ENCODE measurements around the gene SSX4B. TPM values are rescaled to one million over a fixed set of nuclear protein-coding genes. Genes with fewer than 3 reads are reported as not detected.
"Not testable (repeated sequence)": the region's sequence is repeated elsewhere in the genome, so short reads cannot be mapped to it uniquely, and the experiment has no call there.

Gene SSX4B
- total and polyA plus RNA-seq, 10 of the 15 experiments (the other 5 are each of a cell fraction or from before 2014, with no cell fraction given), result not detected

GRCh38 chrX:48430166-48430565 lies 18.4 kb upstream of the SSX4B start:
- H3K4me1 ChIP-seq (ENCODE audit: control insufficient read depth, insufficient read depth, low read length); DNase-seq (ENCODE audit: low read depth, low spot score); BruUV-seq (replicated peaks); H3K27ac ChIP-seq (ENCODE audit: control insufficient read depth, insufficient read depth); intact Hi-C loops (cut with micrococcal nuclease; ENCODE audit: unreplicated experiment); H3K36me3 ChIP-seq (ENCODE audit: control insufficient read depth in 2 of 2, insufficient read depth in 2 of 2, low read length in 1 of 2); H2AFZ ChIP-seq (ENCODE audit: control insufficient read depth, low read depth, low read length); ATAC-seq; H3K4me3 ChIP-seq; RAD21 ChIA-PET (ENCODE audit: unreplicated experiment); H3K9ac ChIP-seq (ENCODE audit: control insufficient read depth, insufficient read depth, low read length); SMC1A ChIA-PET (ENCODE audit: uncharacterized antibody, unreplicated experiment); H3K27me3 ChIP-seq (replicated peaks in 1 of 2; ENCODE audit: control insufficient read depth in 2 of 2, insufficient read depth in 2 of 2, low read length in 1 of 2); FAIRE-seq; CTCF ChIA-PET; H3K9me3 ChIP-seq (replicated peaks; ENCODE audit: control insufficient read depth, insufficient read depth, low read length); H3K79me2 ChIP-seq (ENCODE audit: control insufficient read depth, insufficient read depth, low read length); POLR2A ChIA-PET; H3K4me2 ChIP-seq (ENCODE audit: control insufficient read depth, insufficient read depth); H4K20me1 ChIP-seq (ENCODE audit: control insufficient read depth, insufficient read depth): not testable (repeated sequence)
- in situ Hi-C loops (cut with MboI), result loop anchor here (25.0 kb wide), 1 partner anchor 118 kb away; no protein-coding TSS in a partner anchor
- WGBS (ENCODE audit: insufficient coverage, insufficient replicate concordance, low lambda C conversion rate, missing lambda C conversion rate), result 27% methylated on average over 4 of the region's 4 CpGs

GRCh38 chrX:48429606-48430005 lies 17.8 kb upstream of the SSX4B start:
- DNase-seq (ENCODE audit: low read depth, low spot score); SMC1A ChIA-PET (ENCODE audit: uncharacterized antibody, unreplicated experiment); H3K9me3 ChIP-seq (replicated peaks; ENCODE audit: control insufficient read depth, insufficient read depth, low read length); H3K9ac ChIP-seq (ENCODE audit: control insufficient read depth, insufficient read depth, low read length); BruUV-seq (replicated peaks); POLR2A ChIA-PET; H3K79me2 ChIP-seq (ENCODE audit: control insufficient read depth, insufficient read depth, low read length); H3K27me3 ChIP-seq (replicated peaks in 1 of 2; ENCODE audit: control insufficient read depth in 2 of 2, insufficient read depth in 2 of 2, low read length in 1 of 2); H4K20me1 ChIP-seq (ENCODE audit: control insufficient read depth, insufficient read depth); H3K27ac ChIP-seq (ENCODE audit: control insufficient read depth, insufficient read depth); H3K36me3 ChIP-seq (ENCODE audit: control insufficient read depth in 2 of 2, insufficient read depth in 2 of 2, low read length in 1 of 2); FAIRE-seq; ATAC-seq; CTCF ChIA-PET; H3K4me1 ChIP-seq (ENCODE audit: control insufficient read depth, insufficient read depth, low read length); H3K4me2 ChIP-seq (ENCODE audit: control insufficient read depth, insufficient read depth); RAD21 ChIA-PET (ENCODE audit: unreplicated experiment); intact Hi-C loops (cut with micrococcal nuclease; ENCODE audit: unreplicated experiment); H3K4me3 ChIP-seq; H2AFZ ChIP-seq (ENCODE audit: control insufficient read depth, low read depth, low read length): not testable (repeated sequence)
- 27% methylated on average over 5 of the region's 5 CpGs for WGBS (ENCODE audit: insufficient coverage, insufficient replicate concordance, low lambda C conversion rate, missing lambda C conversion rate)
- in situ Hi-C loops (cut with MboI), result loop anchor here (25.0 kb wide), 1 partner anchor 117 kb away; no protein-coding TSS in a partner anchor

GRCh38 chrX:48427027-48427716 lies 15.4 kb upstream of the SSX4B start:
- H3K9me3 ChIP-seq (replicated peaks; ENCODE audit: control insufficient read depth, insufficient read depth, low read length); H3K79me2 ChIP-seq (ENCODE audit: control insufficient read depth, insufficient read depth, low read length); H3K27ac ChIP-seq (ENCODE audit: control insufficient read depth, insufficient read depth); H3K4me1 ChIP-seq (ENCODE audit: control insufficient read depth, insufficient read depth, low read length); H4K20me1 ChIP-seq (ENCODE audit: control insufficient read depth, insufficient read depth); H3K4me2 ChIP-seq (ENCODE audit: control insufficient read depth, insufficient read depth); BruUV-seq (replicated peaks); intact Hi-C loops (cut with micrococcal nuclease; ENCODE audit: unreplicated experiment); RAD21 ChIA-PET (ENCODE audit: unreplicated experiment); DNase-seq (ENCODE audit: low read depth, low spot score); H2AFZ ChIP-seq (ENCODE audit: control insufficient read depth, low read depth, low read length); FAIRE-seq; H3K36me3 ChIP-seq (ENCODE audit: control insufficient read depth in 2 of 2, insufficient read depth in 2 of 2, low read length in 1 of 2); POLR2A ChIA-PET; CTCF ChIA-PET; H3K9ac ChIP-seq (ENCODE audit: control insufficient read depth, insufficient read depth, low read length); H3K27me3 ChIP-seq (replicated peaks in 1 of 2; ENCODE audit: control insufficient read depth in 2 of 2, insufficient read depth in 2 of 2, low read length in 1 of 2); SMC1A ChIA-PET (ENCODE audit: uncharacterized antibody, unreplicated experiment); H3K4me3 ChIP-seq: not testable (repeated sequence)
- peak; percentile 44; the same call in 1 of the 3 replicates for ATAC-seq
- in situ Hi-C loops (cut with MboI), result loop anchor here (25.0 kb wide), 1 partner anchor 115 kb away; no protein-coding TSS in a partner anchor
- WGBS (ENCODE audit: insufficient coverage, insufficient replicate concordance, low lambda C conversion rate, missing lambda C conversion rate), result no CpG with 5 or more reads among the region's 12 CpGs

GRCh38 chrX:48397825-48398224 lies 13.9 kb downstream of the SSX4B start:
- BruUV-seq (replicated peaks); RAD21 ChIA-PET (ENCODE audit: unreplicated experiment); H3K9ac ChIP-seq (ENCODE audit: control insufficient read depth, insufficient read depth, low read length); ATAC-seq; H3K9me3 ChIP-seq (replicated peaks; ENCODE audit: control insufficient read depth, insufficient read depth, low read length); H3K27me3 ChIP-seq (replicated peaks in 1 of 2; ENCODE audit: control insufficient read depth in 2 of 2, insufficient read depth in 2 of 2, low read length in 1 of 2); H3K36me3 ChIP-seq (ENCODE audit: control insufficient read depth in 2 of 2, insufficient read depth in 2 of 2, low read length in 1 of 2); intact Hi-C loops (cut with micrococcal nuclease; ENCODE audit: unreplicated experiment); H3K27ac ChIP-seq (ENCODE audit: control insufficient read depth, insufficient read depth); SMC1A ChIA-PET (ENCODE audit: uncharacterized antibody, unreplicated experiment); H3K4me3 ChIP-seq; H2AFZ ChIP-seq (ENCODE audit: control insufficient read depth, low read depth, low read length); CTCF ChIA-PET; POLR2A ChIA-PET; H3K79me2 ChIP-seq (ENCODE audit: control insufficient read depth, insufficient read depth, low read length); H3K4me1 ChIP-seq (ENCODE audit: control insufficient read depth, insufficient read depth, low read length); FAIRE-seq; H4K20me1 ChIP-seq (ENCODE audit: control insufficient read depth, insufficient read depth); H3K4me2 ChIP-seq (ENCODE audit: control insufficient read depth, insufficient read depth); in situ Hi-C loops (cut with MboI); DNase-seq (ENCODE audit: low read depth, low spot score): not testable (repeated sequence)
- 0% methylated on average over 1 of the region's 1 CpG for WGBS (ENCODE audit: insufficient coverage, insufficient replicate concordance, low lambda C conversion rate, missing lambda C conversion rate)

Measured in GM12878 (cell line).